Activated T-cell treated with anti-CD3 and anti-CD28 coated beads, Interleukin-2, amount 50 U/mL, for 72 hours (primary cell): ENCODE data around the gene CTSW. TPM values are rescaled to one million over a fixed set of nuclear protein-coding genes. Genes with fewer than 3 reads are reported as not detected.

ENCODE experiments used
- ATAC-seq, 2 donors: fragments of 150-1000 bp; cut with Tn5 transposase; replicated peaks in 1 of 2; 2 replicates each; pipeline ENCODE4 v1.10.0; 2021; ENCODE audit warnings: moderate library complexity in 2 of 2, mild to moderate bottlenecking in 1 of 2
- DNase-seq, 2 donors: peaks; one replicate each; pipeline ENCODE4 v3.0.0; 2021 to 2022; ENCODE audit warnings: mixed read lengths in 1 of 2
- H3K27ac Mint-ChIP-seq: one replicate; pipeline ENCODE4 v1.8.0; 2022; ENCODE audit warnings: mild to moderate bottlenecking, moderate library complexity, mixed read lengths
- H3K27me3 Mint-ChIP-seq: one replicate; pipeline ENCODE4 v1.8.0; 2022; ENCODE audit warnings: low read depth, mixed read lengths
- H3K36me3 Mint-ChIP-seq, 2 donors: one replicate each; pipeline ENCODE4 v1.8.0; 2022; ENCODE audit warnings: mixed read lengths in 2 of 2, mild to moderate bottlenecking in 1 of 2; ENCODE audit not compliant: insufficient read depth in 2 of 2
- H3K4me1 Mint-ChIP-seq: one replicate; pipeline ENCODE4 v1.8.0; 2022; ENCODE audit warnings: low read depth, mixed read lengths
- H3K4me3 Mint-ChIP-seq, 2 donors: one replicate each; pipeline ENCODE4 v1.8.0; 2022; ENCODE audit warnings: mild to moderate bottlenecking in 2 of 2, mixed read lengths in 2 of 2, moderate library complexity in 2 of 2
- H3K9me3 Mint-ChIP-seq, 2 donors: one replicate each; pipeline ENCODE4 v1.8.0; 2022; ENCODE audit warnings: mixed read lengths in 2 of 2
- total RNA-seq, 2 donors: library from RNA; stranded (reverse); gene quantifications; one replicate each; pipeline ENCODE4 v1.2.3, GENCODE V29; 2022

CTSW gene
- total RNA-seq, 2 donors from 2014 or later: 16.8 to 27.8 TPM

DNA sequence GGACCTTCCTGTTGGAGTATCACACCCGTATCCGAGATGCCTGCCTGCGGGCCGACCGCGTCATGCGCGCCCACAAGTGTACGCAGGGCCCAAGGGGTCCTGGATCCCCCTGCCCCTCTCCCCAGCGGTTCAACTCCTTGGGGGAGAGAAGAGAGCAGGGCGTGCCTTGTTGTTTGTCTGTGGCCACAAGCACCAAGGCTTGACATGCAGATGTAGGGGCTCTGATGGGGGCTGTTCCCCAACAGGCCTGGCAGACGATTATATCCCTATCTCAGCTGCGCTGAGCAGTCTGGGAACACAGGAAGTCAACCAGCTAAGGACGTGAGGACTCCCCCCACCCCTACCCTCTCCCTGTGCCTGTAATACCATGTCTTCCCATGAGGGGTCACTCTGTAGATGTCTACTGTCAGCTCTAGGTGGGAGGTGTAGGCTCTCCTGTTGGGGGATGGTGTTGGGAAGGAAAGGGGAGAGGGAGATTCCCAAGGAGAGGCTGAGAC is 28.5 kb upstream of the CTSW start:
- peaks cover 16 to 33% of the 10 kb centered on the region in 2 donors for H3K36me3 Mint-ChIP-seq

DNA sequence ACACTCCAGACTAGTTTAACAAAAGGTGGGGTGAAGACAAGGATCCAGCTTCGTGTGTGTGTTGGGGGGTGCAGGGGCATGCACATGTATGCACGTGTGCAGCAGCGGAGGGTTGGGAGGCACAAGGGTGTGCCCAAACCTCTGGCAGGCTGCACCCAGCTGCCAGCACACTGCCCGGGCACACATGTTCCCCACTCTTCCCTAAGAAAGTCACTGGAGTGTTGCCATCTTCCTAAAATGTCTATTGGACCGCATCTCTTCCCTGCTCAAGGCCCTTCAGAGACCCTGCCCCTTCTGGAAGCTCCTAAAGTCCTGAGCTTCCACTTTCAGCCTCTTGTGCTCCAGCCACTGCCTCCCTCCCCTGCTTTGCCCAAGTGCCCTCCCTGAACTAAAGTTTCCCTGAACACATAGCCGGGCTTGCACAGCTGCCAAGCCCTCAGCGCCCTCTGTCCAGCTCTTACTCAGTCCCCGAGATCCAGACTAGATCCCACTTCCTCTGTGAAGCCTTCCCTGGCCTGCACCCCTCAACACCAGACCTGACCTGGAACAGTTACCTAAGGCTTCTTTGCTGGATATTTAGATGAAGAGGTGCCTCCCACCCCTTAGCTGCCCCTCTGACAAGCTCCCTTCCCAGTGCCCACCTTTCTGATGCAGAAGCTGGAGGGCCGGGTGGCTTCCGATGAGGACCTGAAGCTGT is 27.7 kb upstream of the CTSW start:
- DNase-seq: no peak
- no peak overlapping the region for H3K4me3 Mint-ChIP-seq

More for the DNA sequence above, 28.5 kb upstream of the CTSW start:
- Mint-ChIP-seq H3K4me3 (no peak overlapping the region), H3K9me3 (no peaks in the 10 kb centered on the region), H3K27me3 (no peaks in the 10 kb centered on the region), H3K27ac (no peak overlapping the region), H3K4me1 (peaks cover 30% of the 10 kb centered on the region)
- ATAC-seq: peak; percentile 2 to 7
- DNase-seq: no peak

DNA sequence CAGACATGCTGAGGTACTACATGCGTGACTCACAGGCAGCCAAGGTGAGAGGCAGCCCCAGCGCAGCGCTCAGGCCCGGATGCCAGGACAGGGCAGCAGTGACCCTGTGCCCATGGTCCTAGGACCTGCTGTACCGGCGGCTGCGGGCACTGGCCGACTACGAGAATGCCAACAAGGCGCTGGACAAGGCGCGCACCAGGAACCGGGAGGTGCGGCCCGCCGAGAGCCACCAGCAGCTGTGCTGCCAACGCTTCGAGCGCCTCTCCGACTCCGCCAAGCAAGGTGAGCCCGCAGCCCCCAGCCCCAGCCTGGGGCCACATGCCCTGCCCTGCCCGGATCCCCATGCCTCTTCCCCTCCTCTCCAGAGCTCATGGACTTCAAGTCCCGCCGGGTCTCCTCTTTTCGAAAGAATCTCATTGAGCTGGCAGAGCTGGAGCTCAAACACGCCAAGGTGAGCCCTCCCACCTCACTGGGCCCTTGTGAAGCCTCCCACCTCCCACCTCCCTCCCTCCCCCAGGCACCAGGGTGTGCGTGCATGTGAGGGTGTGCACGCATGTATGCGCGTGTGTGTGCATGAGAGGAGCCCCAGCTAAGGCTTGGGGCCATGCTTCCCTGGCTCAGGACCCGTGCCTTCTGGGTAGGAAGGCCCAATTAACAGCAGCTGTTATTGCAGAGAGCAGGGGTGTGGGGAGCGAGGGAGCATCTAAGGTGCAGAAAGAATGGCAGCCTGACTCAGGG is 27.0 kb upstream of the CTSW start:
- peaks cover 23 to 41% of the 10 kb centered on the region in 2 donors for H3K36me3 Mint-ChIP-seq
- H3K27me3 Mint-ChIP-seq: no peaks in the 10 kb centered on the region
- no peak overlapping the region for H3K27ac Mint-ChIP-seq
- no peaks in the 10 kb centered on the region for H3K9me3 Mint-ChIP-seq
- DNase-seq (no peak), ATAC-seq (no peak)
- peaks cover 39% of the 10 kb centered on the region for H3K4me1 Mint-ChIP-seq
- no peak overlapping the region for H3K4me3 Mint-ChIP-seq

More for the DNA sequence above, 27.7 kb upstream of the CTSW start:
- ATAC-seq: no peak
- H3K4me1 Mint-ChIP-seq: peaks cover 38% of the 10 kb centered on the region
- H3K9me3 Mint-ChIP-seq: no peaks in the 10 kb centered on the region
- no peak overlapping the region for H3K27ac Mint-ChIP-seq
- H3K27me3 Mint-ChIP-seq: no peaks in the 10 kb centered on the region
- peaks cover 23 to 41% of the 10 kb centered on the region in 2 donors for H3K36me3 Mint-ChIP-seq

DNA sequence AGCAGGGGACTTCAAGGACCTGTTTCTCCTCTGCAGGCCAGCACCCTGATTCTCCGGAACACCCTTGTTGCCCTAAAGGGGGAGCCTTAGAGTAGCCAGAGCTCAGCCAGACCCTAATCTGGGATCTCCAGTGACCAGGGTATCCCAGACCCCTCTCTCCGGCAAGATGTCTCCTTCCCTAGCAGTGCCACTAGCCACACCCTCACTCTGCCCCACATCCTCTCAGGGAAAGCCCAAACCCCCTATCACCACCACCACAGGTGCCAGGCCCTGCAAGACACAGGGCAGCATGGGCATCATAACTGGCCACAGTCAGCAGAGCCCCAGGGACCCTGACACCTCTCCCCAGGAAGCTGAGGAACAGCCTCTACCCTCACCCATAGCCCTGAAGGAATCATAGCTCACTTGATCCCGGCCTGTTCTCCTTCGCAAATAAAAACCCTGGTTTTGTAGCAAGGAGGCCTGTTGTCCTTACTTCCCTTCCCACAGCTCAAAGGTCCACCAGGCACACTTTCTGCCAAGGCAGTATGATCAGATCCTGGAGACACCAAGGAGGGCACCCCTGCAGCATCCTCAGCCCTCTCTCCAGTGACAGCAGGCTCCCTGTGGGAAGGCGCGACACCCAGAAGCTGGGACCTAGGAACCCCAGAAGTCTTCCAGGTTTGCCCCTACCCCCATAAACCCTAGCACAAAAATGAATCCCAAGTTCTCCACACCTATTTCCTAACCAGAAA is 26.2 kb upstream of the CTSW start:
- DNase-seq (no peak), ATAC-seq (no peak)
- H3K4me1 Mint-ChIP-seq: peaks cover 39% of the 10 kb centered on the region
- no peaks in the 10 kb centered on the region for H3K27me3 Mint-ChIP-seq
- no peaks in the 10 kb centered on the region for H3K9me3 Mint-ChIP-seq
- H3K4me3 Mint-ChIP-seq: no peak overlapping the region
- peaks cover 23 to 41% of the 10 kb centered on the region in 2 donors for H3K36me3 Mint-ChIP-seq
- peak overlapping the region; percentile 85 for H3K27ac Mint-ChIP-seq

DNA sequence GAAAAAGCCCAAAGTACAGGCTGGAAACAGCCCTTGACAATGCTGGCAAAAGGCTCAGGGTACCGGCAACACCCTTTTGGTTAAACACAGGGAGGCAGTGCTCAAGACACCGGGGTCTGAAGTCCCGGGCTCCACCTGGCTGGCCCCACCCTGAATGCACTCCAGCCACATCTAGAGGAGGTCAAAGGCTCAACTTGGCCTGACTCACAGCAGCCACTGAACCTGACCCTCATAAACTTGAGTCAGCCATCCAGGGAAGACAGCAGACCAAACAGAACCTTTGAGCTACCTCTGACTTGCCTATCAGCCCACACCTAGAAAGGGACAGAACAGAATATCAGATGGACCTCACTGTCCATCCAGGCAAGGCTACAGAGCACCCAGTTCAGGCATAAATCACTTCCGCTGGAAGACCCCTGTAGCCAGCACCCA is 25.5 kb upstream of the CTSW start:
- no peak for ATAC-seq
- Mint-ChIP-seq H3K4me3 (peak overlapping the region in 1 of 2 donors; percentile 65), H3K27ac (peak overlapping the region; percentile 85), H3K27me3 (no peaks in the 10 kb centered on the region), H3K4me1 (peaks cover 39% of the 10 kb centered on the region), H3K9me3 (no peaks in the 10 kb centered on the region), H3K36me3 (peaks cover 23 to 41% of the 10 kb centered on the region in 2 donors)
- DNase-seq: no peak

DNA sequence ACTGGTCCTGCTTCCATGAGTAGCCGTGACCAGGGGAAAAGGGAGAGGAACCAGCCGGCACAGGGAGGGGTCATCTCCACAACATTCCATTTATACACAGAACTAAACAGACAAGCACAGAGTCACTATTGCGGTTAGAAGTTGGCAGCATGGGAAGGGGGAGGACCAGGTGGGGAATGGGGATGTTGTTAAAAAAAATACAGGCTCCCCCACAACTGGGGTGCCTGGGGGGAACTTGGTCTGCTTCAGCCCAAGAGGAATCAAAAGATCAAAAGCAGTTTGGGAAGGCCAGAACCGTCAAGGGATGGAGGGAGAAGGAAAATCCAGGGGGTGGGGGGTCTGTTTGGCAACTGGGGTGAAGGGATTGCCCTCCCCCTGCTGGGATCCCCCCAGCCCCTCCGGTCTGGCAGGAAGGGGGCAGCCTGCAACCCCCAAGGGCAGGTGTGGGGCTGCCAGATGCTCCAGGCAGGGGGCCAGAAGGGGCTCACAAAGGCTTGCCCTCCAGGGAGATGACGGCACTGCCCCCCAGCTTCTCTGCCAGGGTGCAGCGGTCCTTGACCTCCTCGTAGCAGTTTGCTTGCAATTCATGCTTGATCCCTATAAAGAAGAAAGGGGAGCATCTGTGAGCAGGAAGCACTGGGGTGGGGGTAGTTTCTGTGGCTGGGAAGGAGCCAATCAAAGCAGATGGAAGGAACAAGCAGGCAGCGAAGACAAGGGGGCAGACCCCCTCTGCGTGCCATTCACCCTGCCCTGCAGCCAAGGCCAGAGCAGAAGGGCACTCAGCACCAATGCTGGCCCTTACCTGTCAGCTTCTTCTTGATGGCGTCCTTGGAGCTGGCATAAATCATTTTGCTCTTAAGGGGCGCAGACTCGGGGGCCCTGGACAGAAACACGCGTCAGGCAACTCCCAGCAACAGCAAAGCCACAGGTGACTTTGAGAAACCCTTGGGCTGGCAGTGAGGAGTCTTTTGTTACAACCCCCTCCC is 24.5 kb upstream of the CTSW start:
- Mint-ChIP-seq H3K27ac (peak overlapping the region; percentile 70), H3K4me3 (peak overlapping the region; percentile 96 to 97), H3K27me3 (no peaks in the 10 kb centered on the region), H3K4me1 (peaks cover 44% of the 10 kb centered on the region), H3K9me3 (no peaks in the 10 kb centered on the region), H3K36me3 (peaks cover 23 to 43% of the 10 kb centered on the region in 2 donors)
- no peak for DNase-seq
- no peak for ATAC-seq

DNA sequence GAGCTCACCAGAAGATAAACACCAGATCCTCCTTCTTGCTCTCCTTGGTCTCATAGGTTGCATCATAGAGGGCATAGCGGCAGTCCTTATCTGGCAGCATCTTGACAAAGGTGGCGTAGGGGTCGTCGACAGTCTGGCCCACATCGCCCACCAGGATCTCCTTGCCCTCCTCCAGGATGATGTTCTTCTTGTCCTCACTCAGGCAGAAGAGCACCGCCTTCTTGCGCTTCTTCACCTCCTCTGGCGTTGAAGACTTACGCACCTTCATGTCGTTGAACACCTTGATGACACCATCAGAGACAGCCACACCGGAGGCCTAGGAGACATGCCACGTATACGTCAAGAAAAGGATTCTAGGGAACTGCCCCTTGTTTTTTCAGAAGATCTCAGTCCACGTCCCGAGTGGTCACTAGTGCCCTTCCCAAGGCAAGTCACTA is 23.7 kb upstream of the CTSW start:
- Mint-ChIP-seq H3K4me3 (peak overlapping the region; percentile 96 to 97), H3K9me3 (no peaks in the 10 kb centered on the region), H3K27ac (peak overlapping the region; percentile 91), H3K27me3 (no peaks in the 10 kb centered on the region), H3K36me3 (peaks cover 24 to 44% of the 10 kb centered on the region in 2 donors), H3K4me1 (peaks cover 46% of the 10 kb centered on the region)
- ATAC-seq (no peak), DNase-seq (no peak)

DNA sequence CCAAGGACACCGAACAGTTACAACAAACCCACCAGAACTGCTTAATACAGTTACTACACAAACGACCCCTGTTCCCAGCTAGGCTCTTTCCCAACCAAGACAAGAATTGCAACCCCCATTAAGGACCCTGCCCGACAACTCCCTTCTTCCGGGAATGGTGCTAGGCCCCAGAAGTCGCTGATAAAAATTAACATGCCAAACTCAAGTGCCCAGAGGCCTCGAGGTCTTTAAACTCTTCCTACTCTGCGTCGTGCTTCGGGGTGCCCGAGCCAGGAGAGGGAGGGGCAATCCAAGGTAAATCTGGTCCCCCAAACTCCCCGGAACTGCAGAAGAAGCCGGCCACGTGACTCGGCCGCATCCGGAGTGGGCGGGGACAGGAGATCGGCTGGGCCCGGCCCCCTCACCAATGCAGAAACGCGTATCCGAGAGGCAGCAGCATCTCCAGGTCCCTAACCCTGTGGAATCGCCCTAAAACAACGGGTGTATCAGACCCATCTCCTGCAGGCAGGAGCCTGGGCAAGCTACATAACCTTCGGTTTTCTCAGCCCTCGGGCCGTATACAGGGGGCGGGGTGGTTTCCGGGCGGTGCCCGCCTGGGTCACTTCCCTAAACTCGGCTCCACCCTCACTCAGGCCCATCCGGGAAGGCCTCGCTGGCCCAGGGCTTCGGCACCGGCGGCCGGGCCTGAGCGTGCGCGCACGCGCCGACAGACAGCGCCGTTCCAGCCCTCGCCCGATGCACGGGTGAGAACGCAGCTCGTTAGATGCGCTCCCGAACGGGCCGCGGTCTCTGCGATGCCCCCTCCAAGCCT is 22.7 kb upstream of the CTSW start:
- H3K36me3 Mint-ChIP-seq: peaks cover 24 to 40% of the 10 kb centered on the region in 2 donors
- no peaks in the 10 kb centered on the region for H3K27me3 Mint-ChIP-seq
- peak; percentile 87 to 91 for DNase-seq
- H3K27ac Mint-ChIP-seq: peak overlapping the region; percentile 91
- no peaks in the 10 kb centered on the region for H3K9me3 Mint-ChIP-seq
- H3K4me1 Mint-ChIP-seq: peaks cover 54% of the 10 kb centered on the region
- ATAC-seq: peak; percentile 17 to 20
- H3K4me3 Mint-ChIP-seq: peak overlapping the region; percentile 96 to 97

DNA sequence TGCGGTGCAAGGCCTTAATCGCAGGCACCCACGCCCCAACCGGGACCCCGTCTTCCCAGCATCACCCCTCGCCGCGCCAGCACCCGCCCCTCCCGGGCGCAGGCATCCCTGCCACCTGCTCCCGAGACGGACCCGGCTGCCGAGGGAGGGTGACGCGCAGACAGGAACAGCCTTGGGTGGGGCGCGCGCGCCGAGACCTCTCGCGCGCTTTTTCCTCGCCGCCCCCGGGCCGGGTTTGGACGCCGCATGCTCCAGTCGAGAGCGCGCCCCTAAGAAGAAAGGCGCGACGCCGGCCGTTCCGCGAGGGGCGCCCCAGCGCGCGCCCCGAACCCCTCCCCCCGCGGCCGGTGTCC is 22.2 kb upstream of the CTSW start:
- H3K9me3 Mint-ChIP-seq: no peaks in the 10 kb centered on the region
- peak in 1 of 2 donors; percentile 0 for ATAC-seq
- H3K4me1 Mint-ChIP-seq: peaks cover 59% of the 10 kb centered on the region
- H3K4me3 Mint-ChIP-seq: peak overlapping the region; percentile 96 to 97
- no peaks in the 10 kb centered on the region for H3K27me3 Mint-ChIP-seq
- no peak for DNase-seq
- no peak overlapping the region for H3K27ac Mint-ChIP-seq
- H3K36me3 Mint-ChIP-seq: peaks cover 24 to 35% of the 10 kb centered on the region in 2 donors

DNA sequence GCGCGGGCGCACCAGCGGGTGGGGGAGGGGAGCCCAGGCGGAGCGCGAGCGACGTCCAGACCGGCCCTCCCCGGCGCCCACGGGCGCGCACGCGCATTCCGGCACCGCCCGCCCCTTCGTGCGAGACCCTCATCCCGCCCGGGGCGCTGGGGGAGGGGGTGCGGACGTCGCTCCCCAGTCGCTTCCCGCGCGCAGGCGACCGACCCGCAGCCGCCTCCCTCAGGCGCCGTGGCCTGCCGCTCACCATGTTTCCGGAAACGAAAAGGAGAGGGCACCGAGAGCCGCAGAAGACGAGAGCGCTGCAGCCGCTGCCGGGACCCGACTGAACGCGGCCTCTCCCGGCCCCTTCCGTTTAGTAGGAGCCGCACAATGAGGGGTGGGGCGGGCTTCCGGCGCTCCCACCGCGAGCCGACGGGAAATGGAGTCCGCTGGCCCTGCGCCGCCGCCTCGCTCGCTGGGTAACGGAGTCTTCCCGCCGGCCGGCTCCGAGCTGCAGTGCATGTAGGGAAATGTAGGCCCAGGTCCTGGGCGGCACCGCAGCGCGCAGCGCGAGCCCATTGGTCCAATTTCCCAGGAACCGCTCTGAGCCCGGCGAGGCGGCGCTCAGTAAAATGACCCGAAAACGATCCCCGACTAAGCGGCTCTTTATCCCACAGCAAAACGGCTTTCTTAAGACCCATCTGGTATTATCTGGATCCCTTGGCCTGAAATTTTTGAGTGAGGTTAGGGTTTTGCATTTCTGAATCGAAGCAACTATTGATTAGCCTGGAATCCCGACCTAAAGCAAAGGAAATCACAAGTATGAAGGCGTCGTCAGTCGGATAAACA is 21.6 kb upstream of the CTSW start, which contains the start of gene CFL1:
Gene CFL1, minus strand, starts transcription at position 328 of the 828 bp plus-strand sequence. Its CDS starts 81 bp downstream, at position 247.
- peak; percentile 66 for ATAC-seq
- peak within 1 kb of the TSS; percentile 97 for H3K4me3 Mint-ChIP-seq
- H3K27me3 Mint-ChIP-seq: no peaks in the 10 kb centered on the region
- H3K4me1 Mint-ChIP-seq: peaks cover 65% of the 10 kb centered on the region
- H3K36me3 Mint-ChIP-seq: peaks cover 26 to 38% of the 10 kb centered on the region in 2 donors
- H3K9me3 Mint-ChIP-seq: no peaks in the 10 kb centered on the region
- H3K27ac Mint-ChIP-seq: peak within 1 kb of the TSS; percentile 95
- DNase-seq: peak; percentile 98

DNA sequence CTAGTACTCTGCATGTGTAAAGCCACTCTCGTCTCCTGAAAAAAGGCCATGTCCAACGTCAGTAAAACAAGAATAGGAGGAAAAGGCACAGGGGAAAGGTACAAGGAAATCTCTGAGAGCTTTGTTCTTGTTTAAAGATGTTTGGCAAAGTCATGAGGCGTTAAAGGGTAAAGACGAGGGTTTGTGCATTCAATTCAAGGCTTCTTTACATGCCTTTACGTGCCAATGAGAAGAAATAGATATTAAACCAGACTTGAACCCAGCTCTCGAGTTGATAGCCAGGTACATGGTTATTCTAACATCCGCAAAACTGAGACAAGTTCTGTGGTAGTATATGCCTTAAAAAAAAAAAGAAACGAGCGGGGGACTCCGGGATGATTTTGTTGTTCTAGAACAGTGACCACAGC is 21.0 kb upstream of the CTSW start:
- peak overlapping the region; percentile 95 for H3K27ac Mint-ChIP-seq
- peaks cover 64% of the 10 kb centered on the region for H3K4me1 Mint-ChIP-seq
- no peaks in the 10 kb centered on the region for H3K9me3 Mint-ChIP-seq
- peak overlapping the region; percentile 96 to 97 for H3K4me3 Mint-ChIP-seq
- H3K27me3 Mint-ChIP-seq: no peaks in the 10 kb centered on the region
- peaks cover 24 to 36% of the 10 kb centered on the region in 2 donors for H3K36me3 Mint-ChIP-seq
- no peak for ATAC-seq
- no peak for DNase-seq
